ENCODE measurements around the gene ROBO1. TPM values are rescaled to one million over a fixed set of nuclear protein-coding genes. Genes with fewer than 3 reads are reported as not detected.

The ROBO1 gene
- total and polyA plus RNA-seq, 2 of the 13 experiments (the other 11 are each of a cell fraction or from before 2014, with no cell fraction given), result 52.2 to 71.0 TPM

DNA sequence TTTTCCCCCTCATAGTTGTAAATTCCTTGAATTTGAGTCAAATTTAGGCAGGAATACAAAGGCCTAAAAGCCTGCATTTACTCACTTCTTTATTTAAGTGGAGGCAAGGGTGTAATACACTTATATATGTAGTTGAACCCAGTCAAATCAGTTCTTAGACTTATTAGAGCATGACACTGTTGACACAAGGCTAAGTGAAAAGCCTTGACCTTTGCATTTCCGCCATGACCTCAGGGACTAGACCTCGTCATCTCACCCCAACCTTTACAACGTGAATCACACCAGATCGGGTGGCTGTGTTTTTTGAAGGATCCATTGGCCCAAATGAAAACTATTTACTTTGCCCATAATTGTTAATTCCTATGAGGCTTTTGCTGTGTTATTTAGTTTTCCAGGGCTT lies 774.4 kb downstream of the ROBO1 start (continued):
- no peak for TF ChIP-seq NFYC (CRISPR knock-in tag; IDR thresholded peaks at IDR 0.05)
- TF ChIP-seq, protein P1, sequence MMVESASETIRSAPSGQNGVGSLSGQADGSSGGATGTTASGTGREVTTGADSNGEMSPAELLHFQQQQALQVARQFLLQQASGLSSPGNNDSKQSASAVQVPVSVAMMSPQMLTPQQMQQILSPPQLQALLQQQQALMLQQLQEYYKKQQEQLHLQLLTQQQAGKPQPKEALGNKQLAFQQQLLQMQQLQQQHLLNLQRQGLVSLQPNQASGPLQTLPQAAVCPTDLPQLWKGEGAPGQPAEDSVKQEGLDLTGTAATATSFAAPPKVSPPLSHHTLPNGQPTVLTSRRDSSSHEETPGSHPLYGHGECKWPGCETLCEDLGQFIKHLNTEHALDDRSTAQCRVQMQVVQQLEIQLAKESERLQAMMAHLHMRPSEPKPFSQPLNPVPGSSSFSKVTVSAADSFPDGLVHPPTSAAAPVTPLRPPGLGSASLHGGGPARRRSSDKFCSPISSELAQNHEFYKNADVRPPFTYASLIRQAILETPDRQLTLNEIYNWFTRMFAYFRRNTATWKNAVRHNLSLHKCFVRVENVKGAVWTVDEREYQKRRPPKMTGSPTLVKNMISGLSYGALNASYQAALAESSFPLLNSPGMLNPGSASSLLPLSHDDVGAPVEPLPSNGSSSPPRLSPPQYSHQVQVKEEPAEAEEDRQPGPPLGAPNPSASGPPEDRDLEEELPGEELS (CRISPR knock-in tag; IDR thresholded peaks at IDR 0.05), result peak; percentile 88
- peak; percentile 40; the same call in 1 of the 2 replicates for TF ChIP-seq ZKSCAN5 (CRISPR knock-in tag; IDR thresholded peaks at IDR 0.05)
- peak; percentile 95 for TF ChIP-seq NR2F2 (IDR thresholded peaks at IDR 0.05; ENCODE audit: borderline replicate concordance, low read depth)
- TF ChIP-seq, protein P2, sequence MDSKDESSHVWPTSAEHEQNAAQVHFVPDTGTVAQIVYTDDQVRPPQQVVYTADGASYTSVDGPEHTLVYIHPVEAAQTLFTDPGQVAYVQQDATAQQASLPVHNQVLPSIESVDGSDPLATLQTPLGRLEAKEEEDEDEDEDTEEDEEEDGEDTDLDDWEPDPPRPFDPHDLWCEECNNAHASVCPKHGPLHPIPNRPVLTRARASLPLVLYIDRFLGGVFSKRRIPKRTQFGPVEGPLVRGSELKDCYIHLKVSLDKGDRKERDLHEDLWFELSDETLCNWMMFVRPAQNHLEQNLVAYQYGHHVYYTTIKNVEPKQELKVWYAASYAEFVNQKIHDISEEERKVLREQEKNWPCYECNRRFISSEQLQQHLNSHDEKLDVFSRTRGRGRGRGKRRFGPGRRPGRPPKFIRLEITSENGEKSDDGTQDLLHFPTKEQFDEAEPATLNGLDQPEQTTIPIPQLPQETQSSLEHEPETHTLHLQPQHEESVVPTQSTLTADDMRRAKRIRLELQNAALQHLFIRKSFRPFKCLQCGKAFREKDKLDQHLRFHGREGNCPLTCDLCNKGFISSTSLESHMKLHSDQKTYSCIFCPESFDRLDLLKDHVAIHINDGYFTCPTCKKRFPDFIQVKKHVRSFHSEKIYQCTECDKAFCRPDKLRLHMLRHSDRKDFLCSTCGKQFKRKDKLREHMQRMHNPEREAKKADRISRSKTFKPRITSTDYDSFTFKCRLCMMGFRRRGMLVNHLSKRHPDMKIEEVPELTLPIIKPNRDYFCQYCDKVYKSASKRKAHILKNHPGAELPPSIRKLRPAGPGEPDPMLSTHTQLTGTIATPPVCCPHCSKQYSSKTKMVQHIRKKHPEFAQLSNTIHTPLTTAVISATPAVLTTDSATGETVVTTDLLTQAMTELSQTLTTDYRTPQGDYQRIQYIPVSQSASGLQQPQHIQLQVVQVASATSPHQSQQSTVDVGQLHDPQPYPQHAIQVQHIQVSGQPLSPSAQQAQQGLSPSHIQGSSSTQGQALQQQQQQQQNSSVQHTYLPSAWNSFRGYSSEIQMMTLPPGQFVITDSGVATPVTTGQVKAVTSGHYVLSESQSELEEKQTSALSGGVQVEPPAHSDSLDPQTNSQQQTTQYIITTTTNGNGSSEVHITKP (CRISPR knock-in tag; IDR thresholded peaks at IDR 0.05; ENCODE audit: low read depth), result 0 out of 2 replicates have a peak, but pooled peaks have one; percentile 75
- TF ChIP-seq ZNF367 (CRISPR knock-in tag; IDR thresholded peaks at IDR 0.05; ENCODE audit: borderline replicate concordance), result no peak
- peak; percentile 63; the same call in 1 of the 2 replicates for TF ChIP-seq SOX5 (CRISPR knock-in tag; IDR thresholded peaks at IDR 0.05; ENCODE audit: borderline replicate concordance)
- TF ChIP-seq, protein P3, sequence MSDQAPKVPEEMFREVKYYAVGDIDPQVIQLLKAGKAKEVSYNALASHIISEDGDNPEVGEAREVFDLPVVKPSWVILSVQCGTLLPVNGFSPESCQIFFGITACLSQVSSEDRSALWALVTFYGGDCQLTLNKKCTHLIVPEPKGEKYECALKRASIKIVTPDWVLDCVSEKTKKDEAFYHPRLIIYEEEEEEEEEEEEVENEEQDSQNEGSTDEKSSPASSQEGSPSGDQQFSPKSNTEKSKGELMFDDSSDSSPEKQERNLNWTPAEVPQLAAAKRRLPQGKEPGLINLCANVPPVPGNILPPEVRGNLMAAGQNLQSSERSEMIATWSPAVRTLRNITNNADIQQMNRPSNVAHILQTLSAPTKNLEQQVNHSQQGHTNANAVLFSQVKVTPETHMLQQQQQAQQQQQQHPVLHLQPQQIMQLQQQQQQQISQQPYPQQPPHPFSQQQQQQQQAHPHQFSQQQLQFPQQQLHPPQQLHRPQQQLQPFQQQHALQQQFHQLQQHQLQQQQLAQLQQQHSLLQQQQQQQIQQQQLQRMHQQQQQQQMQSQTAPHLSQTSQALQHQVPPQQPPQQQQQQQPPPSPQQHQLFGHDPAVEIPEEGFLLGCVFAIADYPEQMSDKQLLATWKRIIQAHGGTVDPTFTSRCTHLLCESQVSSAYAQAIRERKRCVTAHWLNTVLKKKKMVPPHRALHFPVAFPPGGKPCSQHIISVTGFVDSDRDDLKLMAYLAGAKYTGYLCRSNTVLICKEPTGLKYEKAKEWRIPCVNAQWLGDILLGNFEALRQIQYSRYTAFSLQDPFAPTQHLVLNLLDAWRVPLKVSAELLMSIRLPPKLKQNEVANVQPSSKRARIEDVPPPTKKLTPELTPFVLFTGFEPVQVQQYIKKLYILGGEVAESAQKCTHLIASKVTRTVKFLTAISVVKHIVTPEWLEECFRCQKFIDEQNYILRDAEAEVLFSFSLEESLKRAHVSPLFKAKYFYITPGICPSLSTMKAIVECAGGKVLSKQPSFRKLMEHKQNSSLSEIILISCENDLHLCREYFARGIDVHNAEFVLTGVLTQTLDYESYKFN (CRISPR knock-in tag; conservative IDR thresholded peaks at IDR 0.05), result peak; percentile 85
- TF ChIP-seq NFIC (IDR thresholded peaks at IDR 0.05; ENCODE audit: low read length), result peak; percentile 84
- peak; percentile 56; the same call in 1 of the 2 replicates for TF ChIP-seq TARDBP (CRISPR knock-in tag; IDR thresholded peaks at IDR 0.05)
- TF ChIP-seq, protein P4, sequence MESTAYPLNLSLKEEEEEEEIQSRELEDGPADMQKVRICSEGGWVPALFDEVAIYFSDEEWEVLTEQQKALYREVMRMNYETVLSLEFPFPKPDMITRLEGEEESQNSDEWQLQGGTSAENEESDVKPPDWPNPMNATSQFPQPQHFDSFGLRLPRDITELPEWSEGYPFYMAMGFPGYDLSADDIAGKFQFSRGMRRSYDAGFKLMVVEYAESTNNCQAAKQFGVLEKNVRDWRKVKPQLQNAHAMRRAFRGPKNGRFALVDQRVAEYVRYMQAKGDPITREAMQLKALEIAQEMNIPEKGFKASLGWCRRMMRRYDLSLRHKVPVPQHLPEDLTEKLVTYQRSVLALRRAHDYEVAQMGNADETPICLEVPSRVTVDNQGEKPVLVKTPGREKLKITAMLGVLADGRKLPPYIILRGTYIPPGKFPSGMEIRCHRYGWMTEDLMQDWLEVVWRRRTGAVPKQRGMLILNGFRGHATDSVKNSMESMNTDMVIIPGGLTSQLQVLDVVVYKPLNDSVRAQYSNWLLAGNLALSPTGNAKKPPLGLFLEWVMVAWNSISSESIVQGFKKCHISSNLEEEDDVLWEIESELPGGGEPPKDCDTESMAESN (CRISPR knock-in tag; conservative IDR thresholded peaks at IDR 0.05), result no peak
- TF ChIP-seq FOXC1 (CRISPR knock-in tag; IDR thresholded peaks at IDR 0.05; ENCODE audit: borderline replicate concordance), result no peak
- TF ChIP-seq, protein P5, sequence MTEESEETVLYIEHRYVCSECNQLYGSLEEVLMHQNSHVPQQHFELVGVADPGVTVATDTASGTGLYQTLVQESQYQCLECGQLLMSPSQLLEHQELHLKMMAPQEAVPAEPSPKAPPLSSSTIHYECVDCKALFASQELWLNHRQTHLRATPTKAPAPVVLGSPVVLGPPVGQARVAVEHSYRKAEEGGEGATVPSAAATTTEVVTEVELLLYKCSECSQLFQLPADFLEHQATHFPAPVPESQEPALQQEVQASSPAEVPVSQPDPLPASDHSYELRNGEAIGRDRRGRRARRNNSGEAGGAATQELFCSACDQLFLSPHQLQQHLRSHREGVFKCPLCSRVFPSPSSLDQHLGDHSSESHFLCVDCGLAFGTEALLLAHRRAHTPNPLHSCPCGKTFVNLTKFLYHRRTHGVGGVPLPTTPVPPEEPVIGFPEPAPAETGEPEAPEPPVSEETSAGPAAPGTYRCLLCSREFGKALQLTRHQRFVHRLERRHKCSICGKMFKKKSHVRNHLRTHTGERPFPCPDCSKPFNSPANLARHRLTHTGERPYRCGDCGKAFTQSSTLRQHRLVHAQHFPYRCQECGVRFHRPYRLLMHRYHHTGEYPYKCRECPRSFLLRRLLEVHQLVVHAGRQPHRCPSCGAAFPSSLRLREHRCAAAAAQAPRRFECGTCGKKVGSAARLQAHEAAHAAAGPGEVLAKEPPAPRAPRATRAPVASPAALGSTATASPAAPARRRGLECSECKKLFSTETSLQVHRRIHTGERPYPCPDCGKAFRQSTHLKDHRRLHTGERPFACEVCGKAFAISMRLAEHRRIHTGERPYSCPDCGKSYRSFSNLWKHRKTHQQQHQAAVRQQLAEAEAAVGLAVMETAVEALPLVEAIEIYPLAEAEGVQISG (CRISPR knock-in tag; IDR thresholded peaks at IDR 0.05), result peak; percentile 27; the same call in 1 of the 2 replicates
- TF ChIP-seq KDM5A (IDR thresholded peaks at IDR 0.05; ENCODE audit: borderline replicate concordance, low read length), result no peak
- no peak for TF ChIP-seq KLF11 (CRISPR knock-in tag; IDR thresholded peaks at IDR 0.05)
- TF ChIP-seq FOXA3 (CRISPR knock-in tag; IDR thresholded peaks at IDR 0.05), result peak; percentile 92
